Hippocampal formation (tissue), 2 donors: ENCODE results near the gene HOXC13.

ENCODE experiments used
- DNase-seq, 2 donors: peaks; one replicate each; lab custom pipeline; 2025; lab: John Stamatoyannopoulos, UW

HOXC13 gene

GRCh38 chr12:53970451-53970850, 31.8 kb downstream of the HOXC13 start:
- DNase-seq = no peak

GRCh38 chr12:53971129-53971528, 32.5 kb downstream of the HOXC13 start:
- DNase-seq = no peak

GRCh38 chr12:53971686-53972085, 33.1 kb downstream of the HOXC13 start:
- DNase-seq = no peak

- no peak for DNase-seq
Observed at GRCh38 chr12:53972152-53972702, 33.6 kb downstream of the HOXC13 start.

- DNase-seq = no peak
Observed at GRCh38 chr12:53972722-53973235, 34.1 kb downstream of the HOXC13 start, which contains the start of gene HOXC11. Gene HOXC11 (plus strand): TSS chr12:53973126. CDS start chr12:53973242, 116 bp downstream.

- no peak for DNase-seq
Observed at GRCh38 chr12:53973236-53974042, 34.8 kb downstream of the HOXC13 start.

- DNase-seq = peak in 1 of 2 donors; percentile 0
Observed at GRCh38 chr12:53974084-53975063, 35.7 kb downstream of the HOXC13 start, which contains the start of gene HOTAIR. Gene HOTAIR (minus strand): TSS chr12:53974954.

DNA sequence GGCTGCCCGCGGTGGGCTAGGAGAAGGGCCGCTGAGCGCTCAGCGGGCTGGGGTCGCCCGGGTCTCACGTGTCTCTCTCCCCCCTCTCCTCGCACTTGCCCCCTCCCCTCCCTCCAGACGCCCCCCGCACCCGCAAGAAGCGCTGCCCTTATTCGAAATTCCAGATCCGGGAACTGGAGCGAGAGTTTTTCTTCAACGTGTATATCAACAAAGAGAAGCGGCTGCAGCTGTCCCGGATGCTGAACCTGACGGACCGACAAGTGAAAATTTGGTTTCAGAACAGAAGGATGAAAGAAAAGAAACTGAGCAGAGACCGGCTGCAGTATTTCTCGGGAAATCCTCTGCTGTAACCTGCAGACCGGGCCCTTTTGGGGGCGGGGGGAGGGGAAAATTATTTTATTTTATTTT, 36.4 kb downstream of the HOXC13 start:
- DNase-seq = no peak

GRCh38 chr12:53975479-53976152, 37.0 kb downstream of the HOXC13 start:
- DNase-seq = no peak

GRCh38 chr12:53976172-53976822, 37.7 kb downstream of the HOXC13 start:
- DNase-seq = no peak

DNA sequence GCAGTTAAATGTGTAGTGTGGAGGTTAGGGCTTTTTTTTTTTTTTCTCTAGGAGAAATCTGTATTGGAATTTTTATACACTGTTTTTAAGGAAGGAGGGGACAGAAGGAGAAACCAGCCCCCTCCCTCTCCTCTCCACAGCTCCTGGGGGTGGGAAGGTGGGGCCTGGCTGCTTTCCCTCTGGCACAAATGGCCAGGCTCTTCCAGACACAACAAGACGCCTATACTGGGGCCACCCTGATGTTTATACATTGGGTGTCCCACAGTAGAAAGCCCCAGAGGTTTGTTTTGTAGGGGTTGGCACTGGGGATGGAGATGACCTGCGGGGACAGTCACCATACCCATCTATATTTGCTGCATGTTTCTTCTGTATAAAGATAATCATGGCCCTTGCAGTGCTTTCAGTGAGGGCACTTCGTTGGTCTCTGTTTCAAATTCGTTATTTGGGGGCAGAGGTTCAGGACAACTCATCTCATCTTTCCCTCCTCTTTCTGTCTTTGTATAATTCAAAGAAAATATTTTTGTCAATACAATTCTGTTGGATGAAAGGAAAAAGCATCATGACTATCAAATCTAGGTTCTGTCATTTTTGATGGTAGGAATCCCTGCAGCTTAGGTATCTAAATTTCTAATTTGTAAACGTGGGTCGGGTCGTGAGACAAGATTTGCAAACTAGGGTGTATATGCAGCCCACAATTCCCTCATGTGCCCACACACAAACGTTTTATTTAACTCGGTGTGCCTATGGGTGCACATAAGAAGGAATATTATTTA, 38.4 kb downstream of the HOXC13 start:
- no peak for DNase-seq

DNA sequence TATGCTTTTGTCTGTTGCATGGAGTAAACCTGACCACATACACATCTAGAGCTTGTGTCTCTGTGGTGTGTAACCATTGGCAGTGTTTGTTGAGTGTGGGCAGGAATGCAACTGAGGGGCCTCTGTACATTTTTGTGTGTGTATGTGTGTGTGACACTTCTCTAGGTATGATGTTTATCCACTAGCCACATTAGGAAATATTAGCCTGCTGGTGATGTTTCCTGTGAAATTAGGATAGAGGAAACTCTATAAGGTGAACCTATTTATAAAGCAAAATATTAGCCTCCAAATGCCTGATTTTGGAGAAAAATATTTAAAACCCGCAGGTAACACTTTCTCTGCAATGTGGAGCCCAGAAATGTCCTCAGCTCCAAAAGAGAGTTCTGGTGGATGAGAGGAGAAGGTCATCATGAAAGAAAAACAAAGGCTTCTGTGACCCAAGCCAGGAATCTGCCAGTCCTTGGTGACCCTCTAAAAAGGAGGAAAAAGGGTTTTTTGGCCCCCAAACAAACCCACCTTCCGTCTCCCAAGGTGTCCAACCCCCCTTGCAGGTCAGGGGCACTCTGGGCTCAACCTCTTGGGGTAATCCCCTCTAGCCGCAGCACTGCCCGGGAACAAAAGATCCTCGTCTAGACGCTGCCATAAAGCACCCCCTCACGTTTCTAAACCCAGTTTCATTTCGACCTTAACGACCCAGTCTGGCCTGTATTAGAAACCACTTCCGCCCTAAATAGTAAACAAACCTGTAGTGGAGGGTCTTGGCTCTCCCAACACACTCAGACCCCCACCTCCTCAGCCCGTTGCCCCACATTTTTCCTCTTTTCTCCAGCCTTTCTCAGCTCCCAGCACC, 39.2 kb downstream of the HOXC13 start:
- no peak for DNase-seq

GRCh38 chr12:53978477-53979356, 40.1 kb downstream of the HOXC13 start:
- no peak for DNase-seq

- no peak for DNase-seq
Observed at GRCh38 chr12:53980104-53980801, 41.6 kb downstream of the HOXC13 start.

GRCh38 chr12:53980802-53981496, 42.3 kb downstream of the HOXC13 start:
- no peak for DNase-seq

DNA sequence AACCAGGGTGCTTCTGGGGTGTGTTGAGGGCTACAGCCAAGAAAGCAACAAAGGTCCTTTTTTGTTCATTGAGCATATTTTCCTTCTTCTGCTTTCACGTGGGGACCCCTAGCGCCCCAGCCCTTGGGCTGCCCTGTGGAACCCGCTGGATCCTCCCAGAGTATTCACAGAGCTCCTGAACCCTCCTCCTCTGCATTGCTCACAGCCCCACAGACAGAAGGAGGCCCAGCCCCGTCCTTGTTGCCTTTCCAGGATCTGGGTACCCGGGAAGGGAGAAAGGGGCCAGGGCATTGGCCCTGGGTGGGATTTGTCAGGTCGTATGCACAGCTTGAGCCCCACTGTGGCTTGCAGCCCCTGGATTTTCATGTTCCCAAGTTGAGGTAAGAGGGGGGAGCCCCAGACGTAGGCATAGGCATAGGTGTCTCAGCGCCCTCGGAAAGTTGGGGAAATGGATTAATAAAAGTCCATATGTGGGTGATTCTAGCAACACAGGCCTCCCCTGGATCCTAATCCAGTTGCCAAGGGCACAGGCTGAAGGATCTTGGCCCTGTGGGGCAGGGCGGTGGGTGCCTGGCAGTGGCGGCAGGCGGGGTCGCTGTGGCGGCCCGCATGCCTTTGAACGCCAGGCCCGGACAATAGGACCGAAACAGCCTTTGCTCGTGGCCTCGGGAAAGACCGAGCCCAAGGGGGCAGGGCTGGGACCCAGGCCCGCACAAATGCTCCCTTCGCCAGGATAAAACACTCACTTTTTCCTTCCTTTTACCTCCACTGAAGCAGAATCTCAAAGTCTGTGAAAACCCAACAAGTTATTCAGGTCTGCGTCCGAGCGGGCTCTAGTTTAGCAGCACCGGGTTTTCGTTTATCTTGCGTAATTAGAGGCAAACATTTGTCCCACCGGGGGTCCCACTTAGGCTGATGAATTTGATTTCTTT, 43.3 kb downstream of the HOXC13 start:
- DNase-seq = no peak
